Measurements from ENCODE around the gene ANKS1B.

DNA sequence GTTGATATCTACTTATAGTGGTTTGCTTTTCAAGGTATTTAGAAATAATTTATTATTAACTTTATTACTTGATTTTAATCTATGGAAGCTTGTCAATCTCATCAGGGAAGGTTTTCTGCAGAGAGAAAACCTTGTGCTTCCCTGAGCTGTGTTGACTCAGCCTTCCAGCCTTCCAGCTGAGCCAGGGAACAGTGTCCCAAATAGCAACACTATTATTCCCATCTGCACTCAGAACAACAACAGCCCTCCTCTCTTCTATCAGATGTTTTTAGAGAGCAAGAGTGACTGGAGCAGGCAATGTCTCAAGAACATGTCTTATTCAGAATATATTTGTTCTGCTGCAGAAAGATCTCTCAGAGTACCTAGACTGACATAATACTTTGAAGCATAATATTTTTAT, 727.1 kb downstream of the ANKS1B start:
- TF ChIP-seq CTCF (IDR thresholded peaks at IDR 0.05) (no peak), POLR2A (IDR thresholded peaks at IDR 0.05) (no peak)

Measured in Peyer's patch (tissue), 4 donors.